PC-9 (cell line): Measurements from ENCODE around the gene CDHR2.

ENCODE experiments used
- CTCF ChIP-seq: fragments of 200-600 bp; sonication (generic); conservative IDR thresholded peaks from 2 replicates; pipeline ENCODE4 v1.6.1; 2017; ENCODE audit warnings: mixed run types, antibody characterized with exemption, mild to moderate bottlenecking, moderate library complexity
- EZH2 ChIP-seq: fragments of 200-600 bp; sonication (generic); IDR thresholded peaks from 2 replicates; pipeline ENCODE4 v1.8.0; 2017; ENCODE audit warnings: antibody characterized with exemption, low read depth

GRCh38 chr5:176536902-176537553 is 12.1 kb upstream of the CDHR2 start, which contains the start of gene RNF44:
- TF ChIP-seq CTCF = no peak
- TF ChIP-seq EZH2 = no peak
